ENCODE results near the gene FAM120A.
A peak's percentile ranks its signal among the peaks of the same experiment; 100 is the strongest.

The FAM120A gene

GRCh38 chr9:93461414-93461743, 9.9 kb downstream of the FAM120A start:
- H2AFZ ChIP-seq (ENCODE audit: low read length, unreplicated experiment): no peak overlapping the region
- peaks cover 43% of the 10 kb centered on the region for H3K4me1 ChIP-seq (ENCODE audit: control insufficient read depth, insufficient read depth, low read length, unreplicated experiment)
- peaks cover 5% of the 10 kb centered on the region; the same call in 1 of the 2 replicates for H3K36me3 ChIP-seq (ENCODE audit: insufficient read depth, low read length)
- no peak overlapping the region for H3K4me3 ChIP-seq (ENCODE audit: low read depth, low read length)
- no peak overlapping the region for H3K27ac ChIP-seq (ENCODE audit: low read depth, low read length)
- peaks cover 98% of the 10 kb centered on the region for H3K79me2 ChIP-seq (ENCODE audit: control insufficient read depth, insufficient read depth, low read length, unreplicated experiment)
- H3K27me3 ChIP-seq (ENCODE audit: insufficient read depth, low read length): no peaks in the 10 kb centered on the region

- Histone ChIP-seq H3K27ac (ENCODE audit: low read depth, low read length) (no peak overlapping the region), H3K79me2 (ENCODE audit: control insufficient read depth, insufficient read depth, low read length, unreplicated experiment) (peaks cover 98% of the 10 kb centered on the region), H3K4me3 (ENCODE audit: low read depth, low read length) (no peak overlapping the region), H3K4me1 (ENCODE audit: control insufficient read depth, insufficient read depth, low read length, unreplicated experiment) (peaks cover 43% of the 10 kb centered on the region), H3K27me3 (ENCODE audit: insufficient read depth, low read length) (no peaks in the 10 kb centered on the region), H2AFZ (ENCODE audit: low read length, unreplicated experiment) (no peak overlapping the region), H3K36me3 (ENCODE audit: insufficient read depth, low read length) (peaks cover under 1% of the 10 kb centered on the region; the same call in 1 of the 2 replicates)
Measured at GRCh38 chr9:93461821-93462220, 10.3 kb downstream of the FAM120A start.

- Histone ChIP-seq H3K27ac (ENCODE audit: low read depth, low read length) (no peak overlapping the region), H3K4me3 (ENCODE audit: low read depth, low read length) (no peak overlapping the region), H3K27me3 (ENCODE audit: insufficient read depth, low read length) (no peaks in the 10 kb centered on the region), H3K36me3 (ENCODE audit: insufficient read depth, low read length) (no peaks in the 10 kb centered on the region), H3K79me2 (ENCODE audit: control insufficient read depth, insufficient read depth, low read length, unreplicated experiment) (peaks cover 98% of the 10 kb centered on the region), H2AFZ (ENCODE audit: low read length, unreplicated experiment) (no peak overlapping the region), H3K4me1 (ENCODE audit: control insufficient read depth, insufficient read depth, low read length, unreplicated experiment) (peaks cover 45% of the 10 kb centered on the region)
Measured at GRCh38 chr9:93463638-93464248, 12.3 kb downstream of the FAM120A start.

GRCh38 chr9:93464395-93464794, 12.9 kb downstream of the FAM120A start:
- Histone ChIP-seq H3K4me3 (ENCODE audit: low read depth, low read length) (no peak overlapping the region), H3K27ac (ENCODE audit: low read depth, low read length) (no peak overlapping the region), H3K36me3 (ENCODE audit: insufficient read depth, low read length) (no peaks in the 10 kb centered on the region), H2AFZ (ENCODE audit: low read length, unreplicated experiment) (no peak overlapping the region), H3K4me1 (ENCODE audit: control insufficient read depth, insufficient read depth, low read length, unreplicated experiment) (peaks cover 43% of the 10 kb centered on the region), H3K79me2 (ENCODE audit: control insufficient read depth, insufficient read depth, low read length, unreplicated experiment) (peaks cover 98% of the 10 kb centered on the region), H3K27me3 (ENCODE audit: insufficient read depth, low read length) (no peaks in the 10 kb centered on the region)

GRCh38 chr9:93464876-93465275, 13.4 kb downstream of the FAM120A start:
- H3K79me2 ChIP-seq (ENCODE audit: control insufficient read depth, insufficient read depth, low read length, unreplicated experiment): peaks cover 98% of the 10 kb centered on the region
- no peaks in the 10 kb centered on the region for H3K36me3 ChIP-seq (ENCODE audit: insufficient read depth, low read length)
- no peak overlapping the region for H3K27ac ChIP-seq (ENCODE audit: low read depth, low read length)

GRCh38 chr9:93465855-93466254, 14.4 kb downstream of the FAM120A start:
- Histone ChIP-seq H2AFZ (ENCODE audit: low read length, unreplicated experiment) (no peak overlapping the region), H3K36me3 (ENCODE audit: insufficient read depth, low read length) (no peaks in the 10 kb centered on the region), H3K27me3 (ENCODE audit: insufficient read depth, low read length) (no peaks in the 10 kb centered on the region), H3K79me2 (ENCODE audit: control insufficient read depth, insufficient read depth, low read length, unreplicated experiment) (peaks cover 98% of the 10 kb centered on the region), H3K4me3 (ENCODE audit: low read depth, low read length) (no peak overlapping the region), H3K27ac (ENCODE audit: low read depth, low read length) (no peak overlapping the region), H3K4me1 (ENCODE audit: control insufficient read depth, insufficient read depth, low read length, unreplicated experiment) (peaks cover 32% of the 10 kb centered on the region)

More at GRCh38 chr9:93464876-93465275, 13.4 kb downstream of the FAM120A start:
- Histone ChIP-seq H3K4me1 (ENCODE audit: control insufficient read depth, insufficient read depth, low read length, unreplicated experiment) (peaks cover 39% of the 10 kb centered on the region), H2AFZ (ENCODE audit: low read length, unreplicated experiment) (no peak overlapping the region), H3K27me3 (ENCODE audit: insufficient read depth, low read length) (no peaks in the 10 kb centered on the region), H3K4me3 (ENCODE audit: low read depth, low read length) (no peak overlapping the region)

- Histone ChIP-seq H3K4me3 (ENCODE audit: low read depth, low read length) (no peak overlapping the region), H3K27ac (ENCODE audit: low read depth, low read length) (no peak overlapping the region)
Measured at GRCh38 chr9:93466416-93467061, 15.1 kb downstream of the FAM120A start.

GRCh38 chr9:93467062-93467416, 15.6 kb downstream of the FAM120A start:
- no peak overlapping the region for H2AFZ ChIP-seq (ENCODE audit: low read length, unreplicated experiment)
- peaks cover 97% of the 10 kb centered on the region for H3K79me2 ChIP-seq (ENCODE audit: control insufficient read depth, insufficient read depth, low read length, unreplicated experiment)
- H3K27me3 ChIP-seq (ENCODE audit: insufficient read depth, low read length): no peaks in the 10 kb centered on the region
- no peak overlapping the region for H3K27ac ChIP-seq (ENCODE audit: low read depth, low read length)
- peaks cover 35% of the 10 kb centered on the region for H3K4me1 ChIP-seq (ENCODE audit: control insufficient read depth, insufficient read depth, low read length, unreplicated experiment)
- peaks cover 6% of the 10 kb centered on the region; the same call in 1 of the 2 replicates for H3K36me3 ChIP-seq (ENCODE audit: insufficient read depth, low read length)
- H3K4me3 ChIP-seq (ENCODE audit: low read depth, low read length): no peak overlapping the region

More at GRCh38 chr9:93466416-93467061, 15.1 kb downstream of the FAM120A start:
- H3K4me1 ChIP-seq (ENCODE audit: control insufficient read depth, insufficient read depth, low read length, unreplicated experiment): peaks cover 34% of the 10 kb centered on the region
- peaks cover 99% of the 10 kb centered on the region for H3K79me2 ChIP-seq (ENCODE audit: control insufficient read depth, insufficient read depth, low read length, unreplicated experiment)
- H3K36me3 ChIP-seq (ENCODE audit: insufficient read depth, low read length): peaks cover 6% of the 10 kb centered on the region; the same call in 1 of the 2 replicates
- no peak overlapping the region for H2AFZ ChIP-seq (ENCODE audit: low read length, unreplicated experiment)
- H3K27me3 ChIP-seq (ENCODE audit: insufficient read depth, low read length): no peaks in the 10 kb centered on the region

GRCh38 chr9:93467462-93467861, 16.0 kb downstream of the FAM120A start:
- Histone ChIP-seq H3K4me1 (ENCODE audit: control insufficient read depth, insufficient read depth, low read length, unreplicated experiment) (peaks cover 35% of the 10 kb centered on the region), H3K27me3 (ENCODE audit: insufficient read depth, low read length) (no peaks in the 10 kb centered on the region), H2AFZ (ENCODE audit: low read length, unreplicated experiment) (no peak overlapping the region), H3K36me3 (ENCODE audit: insufficient read depth, low read length) (peaks cover 6% of the 10 kb centered on the region; the same call in 1 of the 2 replicates), H3K27ac (ENCODE audit: low read depth, low read length) (no peak overlapping the region), H3K79me2 (ENCODE audit: control insufficient read depth, insufficient read depth, low read length, unreplicated experiment) (peaks cover 97% of the 10 kb centered on the region), H3K4me3 (ENCODE audit: low read depth, low read length) (no peak overlapping the region)

GRCh38 chr9:93468763-93469456, 17.4 kb downstream of the FAM120A start:
- Histone ChIP-seq H3K36me3 (ENCODE audit: insufficient read depth, low read length) (peaks cover 6% of the 10 kb centered on the region; the same call in 1 of the 2 replicates), H2AFZ (ENCODE audit: low read length, unreplicated experiment) (no peak overlapping the region), H3K79me2 (ENCODE audit: control insufficient read depth, insufficient read depth, low read length, unreplicated experiment) (peaks cover 89% of the 10 kb centered on the region), H3K27me3 (ENCODE audit: insufficient read depth, low read length) (no peaks in the 10 kb centered on the region), H3K4me3 (ENCODE audit: low read depth, low read length) (peak overlapping the region; percentile 66), H3K27ac (ENCODE audit: low read depth, low read length) (peak overlapping the region; percentile 37), H3K4me1 (ENCODE audit: control insufficient read depth, insufficient read depth, low read length, unreplicated experiment) (peaks cover 44% of the 10 kb centered on the region)

All from ACC112 (cell line).